Skin epidermis (tissue), 12 donors: ENCODE data around the gene KLHL36.

Source experiments
- H3K27ac ChIP-seq, 21 experiments: fragments of 200-600 bp; sonication (generic) in 11 of 21; one replicate each; pipeline ENCODE4 v1.5.0; 2020; ENCODE audit warnings: mild to moderate bottlenecking in 3 of 21, inconsistent platforms in 2 of 21, moderate library complexity in 2 of 21
- H3K4me3 ChIP-seq, 7 experiments: fragments of 200-600 bp; sonication (generic) in 2 of 7; one replicate each; pipeline ENCODE4 v1.5.0; 2020; ENCODE audit warnings: inconsistent platforms in 2 of 7, mild to moderate bottlenecking in 2 of 7, moderate library complexity in 1 of 7

KLHL36 gene

GRCh38 chr16:84638231-84638806, 10.0 kb upstream of the KLHL36 start:
- H3K27ac ChIP-seq = no peak overlapping the region
- H3K4me3 ChIP-seq = no peak overlapping the region

GRCh38 chr16:84640145-84640544, 8.2 kb upstream of the KLHL36 start:
- Histone ChIP-seq H3K27ac (peak overlapping the region in 3 of 21 experiments; percentile 30 to 73 (median 64)), H3K4me3 (no peak overlapping the region)

- Histone ChIP-seq H3K4me3 (no peak overlapping the region), H3K27ac (peak overlapping the region in 9 of 21 experiments; percentile 20 to 73 (median 30))
Observed at GRCh38 chr16:84641643-84642358, 6.5 kb upstream of the KLHL36 start.

- Histone ChIP-seq H3K4me3 (no peak overlapping the region), H3K27ac (peak overlapping the region in 10 of 21 experiments; percentile 10 to 58 (median 37))
Observed at GRCh38 chr16:84643180-84643583, 5.1 kb upstream of the KLHL36 start.

GRCh38 chr16:84643674-84644073, 4.6 kb upstream of the KLHL36 start:
- peak overlapping the region in 8 of 21 experiments; percentile 10 to 58 (median 37) for H3K27ac ChIP-seq

GRCh38 chr16:84648595-84649510, 542 bp downstream of the KLHL36 start:
- peak overlapping the region in 18 of 21 experiments; percentile 59 to 89 (median 82) for H3K27ac ChIP-seq

More at GRCh38 chr16:84643674-84644073, 4.6 kb upstream of the KLHL36 start:
- H3K4me3 ChIP-seq = no peak overlapping the region

GRCh38 chr16:84649511-84649861, 1.2 kb downstream of the KLHL36 start:
- Histone ChIP-seq H3K4me3 (peak overlapping the region; percentile 58 to 82 (median 71)), H3K27ac (peak overlapping the region in 12 of 21 experiments; percentile 59 to 89 (median 85))

More at GRCh38 chr16:84648595-84649510, 542 bp downstream of the KLHL36 start:
- H3K4me3 ChIP-seq = peak overlapping the region; percentile 58 to 82 (median 71)

- Histone ChIP-seq H3K27ac (no peak overlapping the region), H3K4me3 (no peak overlapping the region)
Observed at GRCh38 chr16:84650062-84650991, 2.0 kb downstream of the KLHL36 start.

- no peak overlapping the region for H3K4me3 ChIP-seq
- H3K27ac ChIP-seq = no peak overlapping the region
Observed at GRCh38 chr16:84652566-84652965, 4.3 kb downstream of the KLHL36 start.

- Histone ChIP-seq H3K4me3 (no peak overlapping the region), H3K27ac (no peak overlapping the region)
Observed at GRCh38 chr16:84654238-84654637, 5.9 kb downstream of the KLHL36 start.

GRCh38 chr16:84654998-84655397, 6.7 kb downstream of the KLHL36 start:
- Histone ChIP-seq H3K27ac (peak overlapping the region in 1 of 21 experiments; percentile 7), H3K4me3 (no peak overlapping the region)

GRCh38 chr16:84656649-84657048, 8.3 kb downstream of the KLHL36 start:
- Histone ChIP-seq H3K4me3 (no peak overlapping the region), H3K27ac (no peak overlapping the region)

- Histone ChIP-seq H3K27ac (no peak overlapping the region), H3K4me3 (no peak overlapping the region)
Observed at GRCh38 chr16:84657229-84657837, 9.0 kb downstream of the KLHL36 start.

- H3K4me3 ChIP-seq = no peak overlapping the region
- H3K27ac ChIP-seq = no peak overlapping the region
Observed at GRCh38 chr16:84658690-84659089, 10.4 kb downstream of the KLHL36 start.

- Histone ChIP-seq H3K4me3 (no peak overlapping the region), H3K27ac (no peak overlapping the region)
Observed at GRCh38 chr16:84659656-84660300, 11.5 kb downstream of the KLHL36 start.

- no peak overlapping the region for H3K27ac ChIP-seq
- no peak overlapping the region for H3K4me3 ChIP-seq
Observed at GRCh38 chr16:84660973-84661372, 12.7 kb downstream of the KLHL36 start.

- H3K4me3 ChIP-seq = no peak overlapping the region
- H3K27ac ChIP-seq = no peak overlapping the region
Observed at GRCh38 chr16:84661418-84662060, 13.2 kb downstream of the KLHL36 start.

- Histone ChIP-seq H3K27ac (no peak overlapping the region), H3K4me3 (no peak overlapping the region)
Observed at GRCh38 chr16:84662471-84662870, 14.2 kb downstream of the KLHL36 start.
